Duodenal mucosa (tissue), 2 donors: ENCODE data around the gene PRR27.

Experiments used
- H3K27ac ChIP-seq: one replicate; pipeline ENCODE4 v1.7.0; 2013; ENCODE audit warnings: low read depth, low read length
- H3K27me3 ChIP-seq, 2 donors: one replicate each; pipeline ENCODE4 v1.7.0; 2013; ENCODE audit warnings: low read length in 2 of 2, control low read depth in 1 of 2; ENCODE audit not compliant: insufficient read depth in 2 of 2, control insufficient read depth in 1 of 2
- H3K36me3 ChIP-seq, 2 donors: one replicate each; pipeline ENCODE4 v1.7.0; 2013; ENCODE audit warnings: low read length in 2 of 2, control low read depth in 1 of 2; ENCODE audit not compliant: insufficient read depth in 2 of 2, control insufficient read depth in 1 of 2
- H3K4me1 ChIP-seq, 2 donors: one replicate each; pipeline ENCODE4 v1.7.0; 2013; ENCODE audit warnings: low read length in 2 of 2, control low read depth in 1 of 2; ENCODE audit not compliant: insufficient read depth in 2 of 2, control insufficient read depth in 1 of 2
- H3K4me3 ChIP-seq, 2 donors: one replicate each; pipeline ENCODE4 v1.7.0; 2013; ENCODE audit warnings: low read length in 2 of 2, low read depth in 1 of 2
- H3K9ac ChIP-seq, 2 donors: one replicate each; pipeline ENCODE4 v1.7.0; 2013; ENCODE audit warnings: low read length in 2 of 2, low read depth in 1 of 2
- H3K9me3 ChIP-seq, 2 donors: one replicate each; pipeline ENCODE4 v1.7.0; 2013; ENCODE audit warnings: low read length in 2 of 2, control low read depth in 1 of 2; ENCODE audit not compliant: control insufficient read depth in 1 of 2

PRR27 gene

DNA sequence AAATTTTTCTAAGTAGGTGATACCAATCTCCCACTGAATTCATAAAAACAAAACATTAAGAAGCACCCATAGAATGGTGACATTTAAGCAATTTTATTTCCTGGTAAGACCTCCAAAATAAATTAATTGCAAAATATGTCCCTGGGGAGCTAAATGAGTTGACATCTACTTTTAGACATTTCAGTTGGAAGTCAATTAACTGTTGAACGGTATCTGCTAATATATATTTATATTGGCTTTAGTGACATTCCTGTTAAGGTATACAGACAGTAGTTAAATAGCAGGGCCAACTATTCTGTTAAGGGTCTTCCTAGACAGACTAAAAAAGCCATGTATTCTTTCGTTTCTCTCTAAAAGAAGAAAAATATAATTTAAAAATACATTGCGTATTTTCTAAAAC is at the start of gene PRR27:
Gene PRR27 (plus strand): TSS at position 301 of the 400 bp plus-strand sequence. CDS start 139 bp downstream, outside the sequence.
- H3K4me3 ChIP-seq = no peak within 1 kb of the TSS
- H3K27ac ChIP-seq = no peak within 1 kb of the TSS
- H3K9ac ChIP-seq = no peak within 1 kb of the TSS
- H3K9me3 ChIP-seq = no peaks in the 10 kb centered on the region
- no peaks in the 10 kb centered on the region for H3K27me3 ChIP-seq
- H3K4me1 ChIP-seq = no peaks in the 10 kb centered on the region
- no peaks in the 10 kb centered on the region for H3K36me3 ChIP-seq

DNA sequence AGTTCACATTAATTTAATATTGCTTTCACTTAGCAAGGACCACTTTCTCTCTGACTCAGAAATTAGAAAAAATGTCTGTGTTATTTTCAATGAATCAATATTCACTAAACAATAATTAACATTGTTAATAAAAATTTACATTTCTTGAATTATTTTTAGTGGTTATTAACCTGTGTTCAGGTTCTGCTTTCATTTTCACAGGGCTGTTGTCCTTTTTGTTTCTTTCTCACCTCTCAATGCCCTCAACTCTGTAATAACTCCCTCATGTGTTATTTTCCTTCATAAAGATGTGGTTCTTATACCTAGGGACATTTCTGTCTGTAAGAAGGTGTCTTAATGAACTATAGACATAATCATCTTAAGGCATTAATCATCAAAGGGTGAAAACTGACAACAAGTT is 43.1 kb upstream of the PRR27 start:
- Histone ChIP-seq H3K27me3 (no peaks in the 10 kb centered on the region), H3K4me1 (no peaks in the 10 kb centered on the region), H3K4me3 (no peak overlapping the region), H3K9me3 (no peaks in the 10 kb centered on the region), H3K9ac (no peak overlapping the region), H3K27ac (no peak overlapping the region), H3K36me3 (no peaks in the 10 kb centered on the region)

DNA sequence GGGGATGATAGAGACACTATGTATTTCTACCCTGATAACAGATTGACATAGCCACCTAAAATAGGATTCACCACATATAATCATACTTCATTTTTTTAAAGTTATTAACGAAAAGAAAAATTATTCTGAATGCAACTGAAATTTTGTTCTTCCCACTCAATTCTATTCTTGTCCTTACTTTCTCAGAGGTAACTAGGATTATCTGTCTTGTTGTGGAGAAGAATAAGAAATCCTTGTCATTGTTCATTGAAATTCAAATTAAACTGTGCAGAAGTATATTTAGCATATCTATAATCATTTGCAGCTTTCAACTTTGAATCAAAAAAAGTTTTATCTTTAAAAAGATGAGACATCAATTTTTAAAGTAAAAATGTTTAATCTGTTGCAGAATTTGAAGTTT is 40.4 kb upstream of the PRR27 start:
- Histone ChIP-seq H3K36me3 (no peaks in the 10 kb centered on the region), H3K27ac (no peak overlapping the region), H3K4me1 (no peaks in the 10 kb centered on the region), H3K9me3 (no peaks in the 10 kb centered on the region), H3K9ac (no peak overlapping the region), H3K4me3 (no peak overlapping the region), H3K27me3 (no peaks in the 10 kb centered on the region)

DNA sequence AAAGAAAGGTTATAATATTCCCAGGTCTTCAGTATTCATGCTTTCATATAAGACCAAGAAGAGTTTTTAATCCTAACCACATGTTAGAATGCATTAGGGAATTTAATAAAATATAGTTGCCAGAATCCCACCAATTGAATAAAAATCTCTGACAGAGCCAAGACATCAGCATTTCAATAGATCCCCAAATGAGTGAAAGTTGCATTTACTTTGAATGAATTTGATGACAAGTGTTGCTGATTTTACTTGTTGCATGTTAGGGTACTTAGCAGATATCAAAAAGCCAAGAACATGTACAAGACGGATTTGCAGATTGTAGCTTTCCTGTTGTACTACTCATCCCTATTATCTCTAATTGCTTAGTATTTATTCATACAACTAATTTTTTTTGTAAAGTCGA is 39.9 kb upstream of the PRR27 start:
- Histone ChIP-seq H3K4me3 (no peak overlapping the region), H3K27me3 (no peaks in the 10 kb centered on the region), H3K9me3 (no peaks in the 10 kb centered on the region), H3K36me3 (no peaks in the 10 kb centered on the region), H3K9ac (no peak overlapping the region), H3K27ac (no peak overlapping the region), H3K4me1 (no peaks in the 10 kb centered on the region)

DNA sequence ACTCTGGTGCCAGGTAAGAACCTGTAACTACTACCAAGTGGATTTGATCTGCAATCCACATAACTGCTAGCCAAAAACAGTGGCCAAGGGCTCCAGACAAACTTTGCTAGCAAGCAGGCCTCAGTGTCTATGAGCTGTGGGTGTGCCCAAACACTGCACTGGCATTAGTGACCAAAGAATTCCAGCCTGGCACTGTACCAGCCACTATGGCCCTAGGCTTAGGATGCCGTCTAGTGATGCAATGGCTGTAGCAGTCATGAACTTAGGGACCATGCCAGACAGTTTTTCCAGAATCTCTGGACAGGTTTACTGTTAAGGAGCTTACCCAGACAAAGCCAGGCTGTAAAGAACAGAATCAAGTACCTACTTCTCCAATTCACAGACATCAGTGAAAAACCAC is 33.7 kb upstream of the PRR27 start:
- no peaks in the 10 kb centered on the region for H3K4me1 ChIP-seq
- no peak overlapping the region for H3K4me3 ChIP-seq
- H3K36me3 ChIP-seq = no peaks in the 10 kb centered on the region
- no peaks in the 10 kb centered on the region for H3K9me3 ChIP-seq
- no peak overlapping the region for H3K27ac ChIP-seq
- H3K9ac ChIP-seq = no peak overlapping the region
- H3K27me3 ChIP-seq = no peaks in the 10 kb centered on the region

DNA sequence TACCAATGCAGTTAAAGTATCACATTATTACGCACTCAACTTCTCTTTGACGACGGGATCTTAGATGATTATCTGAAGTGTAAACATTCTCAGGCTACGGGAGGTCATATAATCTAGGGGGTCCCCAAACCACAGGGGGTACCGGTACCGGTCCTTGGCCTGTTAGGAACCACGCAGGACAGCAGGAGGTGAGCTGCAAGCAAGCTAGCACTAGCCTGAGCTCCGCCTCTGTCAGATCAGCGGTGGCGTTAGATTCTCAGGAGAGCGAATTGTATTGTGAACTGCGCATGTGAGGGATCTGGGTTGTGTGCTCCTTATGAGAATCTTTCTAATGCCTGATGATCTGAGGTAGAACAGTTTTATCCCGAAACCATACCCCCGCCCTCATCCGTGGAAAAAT is 20.6 kb upstream of the PRR27 start:
- H3K27me3 ChIP-seq = no peaks in the 10 kb centered on the region
- no peaks in the 10 kb centered on the region for H3K36me3 ChIP-seq
- no peak overlapping the region for H3K9ac ChIP-seq
- no peaks in the 10 kb centered on the region for H3K4me1 ChIP-seq
- H3K9me3 ChIP-seq = no peaks in the 10 kb centered on the region
- H3K27ac ChIP-seq = no peak overlapping the region
- H3K4me3 ChIP-seq = no peak overlapping the region

DNA sequence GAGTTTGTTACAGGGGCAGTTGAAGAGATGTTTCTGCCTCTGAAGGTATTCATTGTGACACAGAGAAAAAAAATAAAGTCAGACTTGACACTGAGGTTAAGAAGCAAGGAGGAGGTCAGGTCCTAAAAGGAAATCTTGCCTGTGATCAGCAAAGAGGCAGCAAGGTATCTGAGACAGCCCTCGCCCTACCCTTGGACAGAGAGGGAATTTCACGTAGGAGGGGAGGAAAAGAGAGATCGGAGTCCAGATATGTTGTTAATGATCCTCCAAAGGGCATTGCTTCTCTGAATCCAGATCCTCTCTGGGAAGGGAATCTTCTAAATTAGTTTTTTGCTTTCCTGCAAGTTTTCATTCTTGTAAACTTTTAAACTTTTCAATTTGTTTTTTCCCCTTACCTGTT is 15.3 kb upstream of the PRR27 start:
- Histone ChIP-seq H3K9me3 (no peaks in the 10 kb centered on the region), H3K27ac (no peak overlapping the region), H3K36me3 (no peaks in the 10 kb centered on the region), H3K27me3 (no peaks in the 10 kb centered on the region), H3K4me3 (no peak overlapping the region), H3K9ac (no peak overlapping the region), H3K4me1 (no peaks in the 10 kb centered on the region)

DNA sequence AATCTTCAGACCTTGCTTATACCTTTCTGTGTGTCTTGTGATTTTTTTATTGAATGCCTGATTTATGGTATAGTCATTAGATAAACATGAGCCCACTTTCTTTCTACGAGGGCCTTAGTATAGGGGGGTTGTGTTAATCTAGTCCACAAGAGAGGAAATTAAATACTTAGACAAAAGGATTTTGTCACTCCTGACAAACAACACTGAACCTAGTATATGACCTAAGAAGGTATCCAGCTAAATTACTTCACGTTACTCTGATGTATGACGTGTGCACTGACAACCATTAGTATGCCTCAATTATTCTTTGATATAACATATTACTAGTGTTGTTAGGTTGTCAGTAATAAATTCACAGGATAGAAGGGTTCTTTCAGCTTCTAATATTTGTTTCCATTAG is 2.8 kb upstream of the PRR27 start:
- no peaks in the 10 kb centered on the region for H3K9me3 ChIP-seq
- H3K4me3 ChIP-seq = no peak overlapping the region
- no peaks in the 10 kb centered on the region for H3K4me1 ChIP-seq
- H3K36me3 ChIP-seq = no peaks in the 10 kb centered on the region
- H3K27me3 ChIP-seq = no peaks in the 10 kb centered on the region
- H3K9ac ChIP-seq = no peak overlapping the region
- H3K27ac ChIP-seq = no peak overlapping the region

DNA sequence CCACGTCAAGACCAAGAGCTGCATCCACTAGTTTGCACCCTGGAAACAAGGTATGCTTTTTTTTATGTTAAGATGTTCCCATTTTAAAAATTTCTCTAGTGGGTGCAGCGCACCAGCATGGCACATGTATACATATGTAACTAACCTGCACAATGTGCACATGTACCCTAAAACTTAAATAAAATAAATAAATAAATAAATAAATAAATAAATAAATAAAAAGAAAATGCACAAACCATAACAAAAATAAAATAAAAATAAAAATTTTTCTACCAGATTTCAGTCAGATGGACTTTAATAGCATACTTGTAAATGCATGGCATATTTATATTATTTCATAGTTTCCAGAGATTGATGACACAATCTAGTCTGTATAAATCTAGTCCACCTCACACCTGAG is 1.9 kb upstream of the PRR27 start:
- H3K9ac ChIP-seq = no peak overlapping the region
- no peaks in the 10 kb centered on the region for H3K9me3 ChIP-seq
- no peaks in the 10 kb centered on the region for H3K27me3 ChIP-seq
- H3K27ac ChIP-seq = no peak overlapping the region
- no peak overlapping the region for H3K4me3 ChIP-seq
- H3K4me1 ChIP-seq = no peaks in the 10 kb centered on the region
- no peaks in the 10 kb centered on the region for H3K36me3 ChIP-seq

DNA sequence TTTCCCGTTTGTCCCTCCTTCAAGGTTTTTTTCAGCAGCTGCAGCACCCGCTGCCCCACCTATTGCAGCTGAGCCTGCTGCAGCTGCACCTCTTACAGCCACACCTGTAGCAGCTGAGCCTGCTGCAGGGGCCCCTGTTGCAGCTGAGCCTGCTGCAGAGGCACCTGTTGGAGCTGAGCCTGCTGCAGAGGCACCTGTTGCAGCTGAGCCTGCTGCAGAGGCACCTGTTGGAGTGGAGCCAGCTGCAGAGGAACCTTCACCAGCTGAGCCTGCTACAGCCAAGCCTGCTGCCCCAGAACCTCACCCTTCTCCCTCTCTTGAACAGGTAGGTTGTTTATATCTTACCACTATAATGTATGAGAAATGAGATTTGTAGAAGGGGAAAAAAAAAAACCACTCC is 4.5 kb downstream of the PRR27 start:
- Histone ChIP-seq H3K9me3 (no peaks in the 10 kb centered on the region), H3K4me1 (no peaks in the 10 kb centered on the region), H3K27me3 (no peaks in the 10 kb centered on the region), H3K36me3 (no peaks in the 10 kb centered on the region), H3K9ac (no peak overlapping the region), H3K4me3 (no peak overlapping the region), H3K27ac (no peak overlapping the region)

DNA sequence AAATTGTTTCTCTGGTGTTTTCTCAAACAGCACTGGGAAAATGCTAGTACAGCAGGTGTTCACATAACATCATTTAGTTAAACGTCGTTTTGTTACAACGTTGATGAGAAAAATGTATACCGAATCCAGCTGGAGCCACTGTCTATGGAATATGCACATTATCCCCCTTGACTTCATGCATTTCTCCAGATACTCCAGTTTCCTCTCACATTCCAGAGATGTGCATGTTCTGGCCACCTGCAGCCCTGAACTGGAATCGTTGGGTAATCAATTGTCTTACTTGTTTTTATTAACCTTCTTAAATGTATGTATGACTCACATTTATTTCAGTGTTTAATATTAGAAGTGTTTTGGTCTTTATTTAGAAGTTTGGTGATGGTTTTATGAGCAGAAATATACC is 23.1 kb downstream of the PRR27 start:
- no peaks in the 10 kb centered on the region for H3K4me1 ChIP-seq
- no peaks in the 10 kb centered on the region for H3K36me3 ChIP-seq
- no peaks in the 10 kb centered on the region for H3K9me3 ChIP-seq
- no peak overlapping the region for H3K4me3 ChIP-seq
- H3K27me3 ChIP-seq = no peaks in the 10 kb centered on the region
- H3K27ac ChIP-seq = no peak overlapping the region
- no peak overlapping the region for H3K9ac ChIP-seq
